A673 (cell line): ENCODE measurements around the gene ETV6. TPM values are rescaled to one million over a fixed set of nuclear protein-coding genes. Genes with fewer than 3 reads are reported as not detected.

ENCODE experiments used
- BruUV-seq: library from RNA; stranded (reverse); fragments of 400-500 nt; replicated peaks from 2 replicates; lab custom pipeline; 2021; lab: Mats Ljungman, UMichigan
- CTCF ChIA-PET: fragments of 300-600 bp; sonication (Branson Sonifier 250); formaldehyde crosslinking; loops from one replicate; lab custom pipeline; 2022; ENCODE audit warnings: antibody characterized with exemption; lab: Charles Lee
- POLR2A ChIA-PET: fragments of 300-600 bp; sonication (Branson Sonifier 250); formaldehyde crosslinking; loops from one replicate; lab custom pipeline; 2022; ENCODE audit warnings: antibody characterized with exemption; ENCODE audit not compliant: low non-redundant PET; lab: Charles Lee
- DNase-seq: peaks from one replicate; pipeline ENCODE4 v3.0.0-alpha.2; 2015; ENCODE audit warnings: low spot score
- H3K27ac ChIP-seq: fragments of 200-600 bp; sonication (generic); 2 replicates; pipeline ENCODE4 v1.5.1; 2016; ENCODE audit warnings: mixed run types, low read depth, mild to moderate bottlenecking, mixed read lengths, antibody characterized with exemption, low read length; ENCODE audit not compliant: poor library complexity, severe bottlenecking
- H3K27me3 ChIP-seq: fragments of 200-600 bp; sonication (generic); replicated peaks from 2 replicates; pipeline ENCODE4 v1.6.1; 2017; ENCODE audit warnings: mixed run types, low read depth, mild to moderate bottlenecking, mixed read lengths, antibody characterized with exemption, low read length; ENCODE audit not compliant: insufficient read depth, poor library complexity
- H3K36me3 ChIP-seq: fragments of 200-600 bp; sonication (generic); 2 replicates; pipeline ENCODE4 v1.6.1; 2016; ENCODE audit warnings: mixed run types, mild to moderate bottlenecking, mixed read lengths, antibody characterized with exemption, low read length; ENCODE audit not compliant: insufficient read depth, poor library complexity, severe bottlenecking
- H3K4me1 ChIP-seq: fragments of 200-600 bp; sonication (generic); 2 replicates; pipeline ENCODE4 v1.6.1; 2017; ENCODE audit warnings: mixed run types, mild to moderate bottlenecking, mixed read lengths, antibody characterized with exemption, low read length; ENCODE audit not compliant: insufficient read depth, poor library complexity, severe bottlenecking
- H3K4me3 ChIP-seq: fragments of 200-600 bp; sonication (generic); 2 replicates; pipeline ENCODE4 v1.5.1; 2016; ENCODE audit warnings: low read depth, mixed run types, mild to moderate bottlenecking, mixed read lengths, low read length; ENCODE audit not compliant: poor library complexity, severe bottlenecking
- H3K9me3 ChIP-seq: fragments of 200-600 bp; sonication (generic); 2 replicates; pipeline ENCODE4 v1.6.1; 2016; ENCODE audit warnings: mixed run types, low read depth, mild to moderate bottlenecking, mixed read lengths, antibody characterized with exemption, low read length; ENCODE audit not compliant: poor library complexity, severe bottlenecking
- CTCF ChIP-seq: fragments of 300-800, 200-600 bp; sonication (generic); conservative IDR thresholded peaks from 2 replicates; pipeline ENCODE4 v1.5.1; 2017; ENCODE audit warnings: low read depth, mild to moderate bottlenecking, antibody characterized with exemption, low read length, moderate library complexity, mixed read lengths
- EZH2 ChIP-seq: fragments of 200-600 bp; sonication (generic); IDR thresholded peaks from 2 replicates; pipeline ENCODE4 v1.6.1; 2017; ENCODE audit warnings: borderline replicate concordance, low read depth, mild to moderate bottlenecking, mixed read lengths, antibody characterized with exemption, low read length; ENCODE audit not compliant: poor library complexity, severe bottlenecking
- intact Hi-C: fragments of 100-400 bp; cut with micrococcal nuclease; formaldehyde crosslinking; loops from one replicate; pipeline ENCODE4 v1.10.0; 2022; ENCODE audit not compliant: unreplicated experiment
- total RNA-seq: library from RNA; stranded (reverse); gene quantifications from 2 replicates; pipeline ENCODE4 v1.2.3, GENCODE V29; 2021

ETV6 gene
- total RNA-seq, 1 experiment from 2014 or later: 32.4 TPM

- intact Hi-C loops: no loop called here
- POLR2A ChIA-PET: no interaction called here
- Histone ChIP-seq H3K4me3 (no peak overlapping the region), H3K36me3 (peaks cover 5% of the 10 kb centered on the region), H3K27ac (no peak overlapping the region), H3K4me1 (peaks cover 30% of the 10 kb centered on the region), H3K27me3 (no peaks in the 10 kb centered on the region), H3K9me3 (no peaks in the 10 kb centered on the region)
- no TSS peak for BruUV-seq
- no peak for DNase-seq
- TF ChIP-seq EZH2: no peak
- TF ChIP-seq CTCF: no peak
- CTCF ChIA-PET: no interaction called here
Observed at GRCh38 chr12:11881835-11882234, 232.4 kb downstream of the ETV6 start.

GRCh38 chr12:11882301-11883019, 233.0 kb downstream of the ETV6 start:
- DNase-seq: no peak
- ChIA-PET CTCF (no interaction called here), POLR2A (no interaction called here)
- intact Hi-C loops: no loop called here
- BruUV-seq: no TSS peak
- no peaks in the 10 kb centered on the region for H3K9me3 ChIP-seq
- no peak overlapping the region for H3K4me3 ChIP-seq
- H3K36me3 ChIP-seq: peaks cover 5% of the 10 kb centered on the region
- peaks cover 24% of the 10 kb centered on the region for H3K4me1 ChIP-seq
- H3K27me3 ChIP-seq: no peaks in the 10 kb centered on the region
- TF ChIP-seq EZH2 (no peak), CTCF (no peak)
- no peak overlapping the region for H3K27ac ChIP-seq

GRCh38 chr12:11884116-11884515, 234.6 kb downstream of the ETV6 start:
- Histone ChIP-seq H3K36me3 (peaks cover 11% of the 10 kb centered on the region), H3K9me3 (no peaks in the 10 kb centered on the region), H3K27ac (no peak overlapping the region), H3K27me3 (no peaks in the 10 kb centered on the region), H3K4me3 (no peak overlapping the region), H3K4me1 (peaks cover 7% of the 10 kb centered on the region)
- intact Hi-C loops: no loop called here
- DNase-seq: no peak
- ChIA-PET POLR2A (no interaction called here), CTCF (no interaction called here)
- no TSS peak for BruUV-seq
- TF ChIP-seq EZH2: no peak
- TF ChIP-seq CTCF: no peak
